A673 (cell line): ENCODE measurements around the gene NAT14.

Source experiments
- EZH2 ChIP-seq: fragments of 200-600 bp; sonication (generic); IDR thresholded peaks from 2 replicates; pipeline ENCODE4 v1.6.1; 2017; ENCODE audit warnings: borderline replicate concordance, low read depth, mild to moderate bottlenecking, mixed read lengths, antibody characterized with exemption, low read length; ENCODE audit not compliant: poor library complexity, severe bottlenecking
- TF ChIP-seq, protein P1 (sequence below): fragments of 300-800, 200-600 bp; sonication (generic); conservative IDR thresholded peaks from 2 replicates; pipeline ENCODE4 v1.5.1; 2017; ENCODE audit warnings: low read depth, mild to moderate bottlenecking, antibody characterized with exemption, low read length, moderate library complexity, mixed read lengths

DNA sequence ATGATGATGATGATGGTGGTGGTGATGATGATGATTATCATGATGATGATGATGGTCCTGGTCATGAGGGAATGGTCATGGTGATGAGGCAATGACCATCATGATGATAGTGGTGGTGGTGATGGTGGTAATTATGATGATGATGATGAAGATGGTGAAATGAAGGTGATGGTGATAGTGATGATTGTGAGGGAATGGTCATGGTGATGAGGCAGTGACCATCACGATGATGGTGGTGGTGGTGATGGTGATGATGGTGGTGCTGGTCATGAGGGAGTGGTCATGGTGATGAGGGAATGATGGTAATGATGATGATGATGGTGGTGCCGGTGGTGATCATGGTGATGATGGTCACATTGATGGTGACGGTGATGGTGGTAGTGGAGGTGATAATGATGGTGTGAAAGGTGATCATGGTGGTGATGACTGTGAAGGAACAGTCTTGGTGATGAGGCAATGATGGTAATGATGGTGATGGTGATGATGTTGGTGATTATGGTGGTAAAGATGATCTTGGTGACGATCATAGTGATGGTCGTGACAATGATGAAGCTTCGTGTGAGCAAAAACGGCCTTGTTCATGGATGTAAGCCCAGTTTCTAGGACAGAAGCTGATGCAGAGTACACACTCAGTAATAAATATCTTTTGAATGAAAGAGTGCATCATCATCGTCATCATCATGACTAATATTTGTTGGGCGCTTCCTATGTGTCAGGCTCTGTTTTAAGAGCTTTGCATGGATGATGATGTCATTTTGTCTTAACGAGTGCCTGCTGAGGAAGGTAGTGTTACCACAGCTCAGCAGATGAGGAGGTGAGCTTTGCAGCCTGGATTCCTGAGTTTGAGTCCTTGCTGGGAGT, 34.7 kb downstream of the NAT14 start:
- TF ChIP-seq, protein P1, sequence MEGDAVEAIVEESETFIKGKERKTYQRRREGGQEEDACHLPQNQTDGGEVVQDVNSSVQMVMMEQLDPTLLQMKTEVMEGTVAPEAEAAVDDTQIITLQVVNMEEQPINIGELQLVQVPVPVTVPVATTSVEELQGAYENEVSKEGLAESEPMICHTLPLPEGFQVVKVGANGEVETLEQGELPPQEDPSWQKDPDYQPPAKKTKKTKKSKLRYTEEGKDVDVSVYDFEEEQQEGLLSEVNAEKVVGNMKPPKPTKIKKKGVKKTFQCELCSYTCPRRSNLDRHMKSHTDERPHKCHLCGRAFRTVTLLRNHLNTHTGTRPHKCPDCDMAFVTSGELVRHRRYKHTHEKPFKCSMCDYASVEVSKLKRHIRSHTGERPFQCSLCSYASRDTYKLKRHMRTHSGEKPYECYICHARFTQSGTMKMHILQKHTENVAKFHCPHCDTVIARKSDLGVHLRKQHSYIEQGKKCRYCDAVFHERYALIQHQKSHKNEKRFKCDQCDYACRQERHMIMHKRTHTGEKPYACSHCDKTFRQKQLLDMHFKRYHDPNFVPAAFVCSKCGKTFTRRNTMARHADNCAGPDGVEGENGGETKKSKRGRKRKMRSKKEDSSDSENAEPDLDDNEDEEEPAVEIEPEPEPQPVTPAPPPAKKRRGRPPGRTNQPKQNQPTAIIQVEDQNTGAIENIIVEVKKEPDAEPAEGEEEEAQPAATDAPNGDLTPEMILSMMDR = no peak
- no peak for TF ChIP-seq EZH2
